K562 (cell line): ENCODE data around the gene ROR2. TPM values are rescaled to one million over a fixed set of nuclear protein-coding genes. Genes with fewer than 3 reads are reported as not detected.
A peak's percentile ranks its signal among the peaks of the same experiment; 100 is the strongest.

Experiments
- ATF3 ChIP-seq, 2 experiments: fragments of 450-650 bp in 1 of 2; sonication (generic) in 1 of 2; formaldehyde crosslinking in 1 of 2; IDR thresholded peaks in 1 of 2; conservative IDR thresholded peaks in 1 of 2; 2 replicates each; pipeline versions ENCODE4 v1.6.1 to v1.8.1; 2016 to 2023; ENCODE audit warnings: mild to moderate bottlenecking in 2 of 2, moderate library complexity in 2 of 2, inconsistent platforms in 1 of 2, missing genetic modification reagents in 1 of 2
- CEBPG ChIP-seq, 3 experiments: fragments of 200-800 bp in 1 of 3; sonication (Bioruptor generic) in 1 of 3; sonication (generic) in 1 of 3; formaldehyde crosslinking in 1 of 3; IDR thresholded peaks in 2 of 3; conservative IDR thresholded peaks in 1 of 3; 2 replicates each; pipeline versions ENCODE4 v1.6.1 to v1.8.0; 2016 to 2022; ENCODE audit warnings: missing compliant biosample characterization in 2 of 3, missing genetic modification characterization in 2 of 3, mild to moderate bottlenecking in 1 of 3, missing genetic modification reagents in 1 of 3
- CXXC5 ChIP-seq: fragments of 250-450 bp; sonication (Bioruptor Pico); IDR thresholded peaks from 2 replicates; pipeline ENCODE4 v1.8.0; 2022; ENCODE audit warnings: inconsistent platforms, mild to moderate bottlenecking, moderate library complexity
- GABPB1 ChIP-seq: sonication (generic); formaldehyde crosslinking; IDR thresholded peaks from 2 replicates; pipeline ENCODE4 v1.8.0; 2022; ENCODE audit warnings: mild to moderate bottlenecking, missing genetic modification reagents
- GTF2B ChIP-seq: IDR thresholded peaks from 2 replicates; pipeline ENCODE4 v1.6.1; 2011; ENCODE audit not compliant: insufficient read length; ENCODE audit errors: extremely low read depth
- HDAC1 ChIP-seq, 2 experiments: fragments of 450-650 bp; IDR thresholded peaks; 2 replicates each; pipeline ENCODE4 v1.6.1; 2016 to 2017; ENCODE audit warnings: inconsistent platforms in 1 of 2, mild to moderate bottlenecking in 1 of 2, moderate library complexity in 1 of 2
- LEF1 ChIP-seq: fragments of 450-650 bp; IDR thresholded peaks from 2 replicates; pipeline ENCODE4 v1.6.1; 2016; ENCODE audit warnings: mild to moderate bottlenecking
- MTA3 ChIP-seq: fragments of 450-650 bp; formaldehyde crosslinking; IDR thresholded peaks from 2 replicates; pipeline ENCODE4 v1.6.1; 2017; ENCODE audit warnings: mild to moderate bottlenecking, borderline replicate concordance
- NCOA6 ChIP-seq: fragments of 450-650 bp; IDR thresholded peaks from 2 replicates; pipeline ENCODE4 v1.6.1; 2017; ENCODE audit warnings: mild to moderate bottlenecking
- POLR3A ChIP-seq: IDR thresholded peaks from 2 replicates; pipeline ENCODE4 v1.6.1; 2011; ENCODE audit warnings: borderline replicate concordance, mild to moderate bottlenecking, moderate library complexity; ENCODE audit not compliant: insufficient read length, insufficient read depth; ENCODE audit errors: extremely low read depth
- RAD21 ChIP-seq, 2 experiments: fragments of 250-450 bp in 1 of 2; fragments of 450-650 bp in 1 of 2; sonication (Bioruptor Pico) in 1 of 2; formaldehyde crosslinking in 1 of 2; IDR thresholded peaks in 1 of 2; conservative IDR thresholded peaks in 1 of 2; 2 replicates each; pipeline versions ENCODE4 v1.4.0 to v1.8.0; 2020 to 2022; ENCODE audit warnings: mild to moderate bottlenecking in 2 of 2, moderate library complexity in 1 of 2
- RNF2 ChIP-seq: sonication (generic); IDR thresholded peaks from 2 replicates; pipeline ENCODE4 v1.6.1; 2016
- SMARCA4 ChIP-seq: fragments of 450-650 bp; IDR thresholded peaks from 2 replicates; pipeline ENCODE4 v1.6.1; 2016
- SMARCE1 ChIP-seq: fragments of 450-650 bp; IDR thresholded peaks from 2 replicates; pipeline ENCODE4 v1.7.1; 2016; ENCODE audit warnings: mild to moderate bottlenecking
- ZBTB1 ChIP-seq: sonication (generic); formaldehyde crosslinking; IDR thresholded peaks from 2 replicates; pipeline ENCODE4 v1.8.1; 2023; ENCODE audit warnings: missing genetic modification reagents, low read depth, mild to moderate bottlenecking, borderline replicate concordance
- ZEB2 ChIP-seq: fragments of 450-650 bp; IDR thresholded peaks from 2 replicates; pipeline ENCODE4 v1.6.1; 2016
- ZFP30 ChIP-seq: fragments of 250-450 bp; sonication (Bioruptor Pico); IDR thresholded peaks from 2 replicates; pipeline ENCODE4 v1.8.0; 2022; ENCODE audit warnings: moderate library complexity, mild to moderate bottlenecking, inconsistent platforms, borderline replicate concordance
- ZFX ChIP-seq: sonication (generic); formaldehyde crosslinking; IDR thresholded peaks from 2 replicates; pipeline ENCODE4 v1.8.0; 2022; ENCODE audit warnings: mild to moderate bottlenecking, missing genetic modification reagents, moderate library complexity
- ZNF583 ChIP-seq: fragments of 250-450 bp; sonication (Bioruptor Pico); IDR thresholded peaks from 2 replicates; pipeline ENCODE4 v1.4.0; 2020
- polyA plus RNA-seq, 8 experiments: library from polyadenylated mRNA; depleted of rRNA in 4 of 8; stranded (reverse) in 5 of 8; unstranded in 3 of 8; fragments of >200 nt; fragmentation: Nextera tagmentation in 2 of 8; fragmentation: Illumina TruSeq in 1 of 8; extraction: Ambion mirVana in 2 of 8; extraction: Trizol in 1 of 8; gene quantifications; 2 replicates each; pipeline versions ENCODE4 v1.2.1 to v1.2.3, GENCODE V29; 2011 to 2014; ENCODE audit warnings: inconsistent platforms in 1 of 8, missing spikeins in 1 of 8
- total RNA-seq, 7 experiments: library from RNA; depleted of rRNA in 6 of 7; stranded (reverse); fragments of >200 nt in 6 of 7; fragmentation: Illumina TruSeq in 2 of 7; extraction: Trizol in 2 of 7; gene quantifications; 2 replicates each; pipeline versions ENCODE4 v1.2.1 to v1.2.3, GENCODE V29; 2011 to 2021; ENCODE audit warnings: low replicate concordance in 1 of 7
- TF ChIP-seq, protein P1 (sequence below): fragments of 450-650 bp; IDR thresholded peaks from 2 replicates; pipeline ENCODE4 v1.6.1; 2014; ENCODE audit warnings: low read depth, mild to moderate bottlenecking, moderate library complexity, borderline replicate concordance

ROR2 gene
- total and polyA plus RNA-seq, 9 of the 15 experiments (the other 6 are each of a cell fraction or from before 2014, with no cell fraction given), result 5.6 to 33.8 (median 15.3) TPM

- TF ChIP-seq ZBTB1, result no peak
- peak; percentile 73; the same call in 1 of the 2 replicates for TF ChIP-seq CEBPG (CRISPR knock-in tag; IDR thresholded peaks at IDR 0.05)
- TF ChIP-seq CEBPG (tag; conservative IDR thresholded peaks at IDR 0.05 in 1 of 2, IDR thresholded peaks at IDR 0.05 in 1 of 2), result peak; percentile 72 to 82
- TF ChIP-seq ZNF583 (CRISPR knock-in tag), result 0 out of 2 replicates have a peak, but pooled peaks have one; percentile 45
- no peak for TF ChIP-seq ZFX (CRISPR knock-in tag)
- TF ChIP-seq GTF2B, result no peak
- TF ChIP-seq RAD21 (CRISPR knock-in tag; conservative IDR thresholded peaks at IDR 0.05 in 1 of 2, IDR thresholded peaks at IDR 0.05 in 1 of 2), result peak in 1 of 2 experiments; percentile 46; a peak in 3 of 4 replicates
- TF ChIP-seq LEF1, result 0 out of 2 replicates have a peak, but pooled peaks have one; percentile 61
- peak; percentile 92 for TF ChIP-seq RNF2
- TF ChIP-seq ZEB2, result no peak
- no peak for TF ChIP-seq ATF3 (IDR thresholded peaks at IDR 0.05)
- no peak for TF ChIP-seq ATF3 (CRISPR knock-in tag; conservative IDR thresholded peaks at IDR 0.05)
- 0 out of 2 replicates have a peak, but pooled peaks have one; percentile 44 for TF ChIP-seq SMARCE1
- peak in 1 of 2 experiments; percentile 72; a peak in 2 of 4 replicates for TF ChIP-seq HDAC1 (IDR thresholded peaks at IDR 0.05)
- no peak for TF ChIP-seq POLR3A
- TF ChIP-seq NCOA6, result no peak
- TF ChIP-seq CXXC5 (CRISPR knock-in tag), result peak; percentile 72
- no peak for TF ChIP-seq MTA3
- TF ChIP-seq SMARCA4, result 0 out of 2 replicates have a peak, but pooled peaks have one; percentile 60
- TF ChIP-seq GABPB1, result peak; percentile 83
- TF ChIP-seq, protein P1, sequence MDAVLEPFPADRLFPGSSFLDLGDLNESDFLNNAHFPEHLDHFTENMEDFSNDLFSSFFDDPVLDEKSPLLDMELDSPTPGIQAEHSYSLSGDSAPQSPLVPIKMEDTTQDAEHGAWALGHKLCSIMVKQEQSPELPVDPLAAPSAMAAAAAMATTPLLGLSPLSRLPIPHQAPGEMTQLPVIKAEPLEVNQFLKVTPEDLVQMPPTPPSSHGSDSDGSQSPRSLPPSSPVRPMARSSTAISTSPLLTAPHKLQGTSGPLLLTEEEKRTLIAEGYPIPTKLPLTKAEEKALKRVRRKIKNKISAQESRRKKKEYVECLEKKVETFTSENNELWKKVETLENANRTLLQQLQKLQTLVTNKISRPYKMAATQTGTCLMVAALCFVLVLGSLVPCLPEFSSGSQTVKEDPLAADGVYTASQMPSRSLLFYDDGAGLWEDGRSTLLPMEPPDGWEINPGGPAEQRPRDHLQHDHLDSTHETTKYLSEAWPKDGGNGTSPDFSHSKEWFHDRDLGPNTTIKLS, result peak; percentile 57; the same call in 1 of the 2 replicates
- no peak for TF ChIP-seq ZFP30 (CRISPR knock-in tag)
These were observed 51.4 kb downstream of the ROR2 start (continued) for GRCh38 chr9:91898451-91899218.
